Endothelial cell of umbilical vein (primary cell): ENCODE results near the gene AK9.

Experiments used
- CTCF ChIP-seq, 2 donors: IDR thresholded peaks; 1 replicate in 1 of 2; 2 replicates in 1 of 2; pipeline ENCODE4 v1.5.1; 2011; ENCODE audit warnings: low read length in 2 of 2, mild to moderate bottlenecking in 2 of 2, moderate library complexity in 2 of 2, control low read depth in 1 of 2, inconsistent platforms in 1 of 2, low read depth in 1 of 2; ENCODE audit not compliant: insufficient read depth in 1 of 2; ENCODE audit errors: extremely low read depth in 1 of 2
- EZH2 ChIP-seq: IDR thresholded peaks from 2 replicates; pipeline ENCODE4 v1.6.1; 2012; ENCODE audit warnings: borderline replicate concordance, low read depth, mild to moderate bottlenecking, moderate library complexity, low read length, inconsistent platforms; ENCODE audit not compliant: severe bottlenecking
- MAX ChIP-seq: IDR thresholded peaks from 2 replicates; pipeline ENCODE4 v1.6.1; 2011; ENCODE audit not compliant: insufficient read depth, insufficient read length
- POLR2A ChIP-seq: IDR thresholded peaks from 2 replicates; pipeline ENCODE4 v1.6.1; 2012; ENCODE audit warnings: low read depth, mild to moderate bottlenecking, control low read depth, low read length
- POLR2AphosphoS5 ChIP-seq: IDR thresholded peaks from 2 replicates; pipeline ENCODE4 v1.6.1; 2012; ENCODE audit warnings: low read depth, mild to moderate bottlenecking, control low read depth, low read length, moderate library complexity; ENCODE audit not compliant: insufficient read depth

- TF ChIP-seq MAX, result no peak
- TF ChIP-seq EZH2, result no peak
- no peak for TF ChIP-seq POLR2AphosphoS5
- TF ChIP-seq CTCF (IDR thresholded peaks at IDR 0.05; ENCODE audit: extremely low read depth in 1 of 2, insufficient read depth in 1 of 2, low read depth in 1 of 2, low read length in 2 of 2), result no peak
- no peak for TF ChIP-seq POLR2A
Observed at GRCh38 chr6:109510358-109510757, 180.6 kb downstream of the AK9 start.
